Esophagus squamous epithelium (tissue), 4 donors: ENCODE data around the gene CAMTA1.

Experiments
- CTCF ChIP-seq, 6 experiments: fragments of 450-650 bp in 4 of 6; fragments of 200-600 bp in 2 of 6; sonication (generic) in 2 of 6; IDR thresholded peaks; one replicate each; pipeline ENCODE4 v1.5.1; 2016 to 2019; ENCODE audit warnings: antibody characterized with exemption in 6 of 6, mild to moderate bottlenecking in 4 of 6, moderate library complexity in 4 of 6
- POLR2A ChIP-seq, 4 donors: fragments of 450-650 bp; IDR thresholded peaks; one replicate each; pipeline ENCODE4 v1.6.1; 2017; ENCODE audit warnings: antibody characterized with exemption in 4 of 4, mild to moderate bottlenecking in 4 of 4, moderate library complexity in 3 of 4

DNA sequence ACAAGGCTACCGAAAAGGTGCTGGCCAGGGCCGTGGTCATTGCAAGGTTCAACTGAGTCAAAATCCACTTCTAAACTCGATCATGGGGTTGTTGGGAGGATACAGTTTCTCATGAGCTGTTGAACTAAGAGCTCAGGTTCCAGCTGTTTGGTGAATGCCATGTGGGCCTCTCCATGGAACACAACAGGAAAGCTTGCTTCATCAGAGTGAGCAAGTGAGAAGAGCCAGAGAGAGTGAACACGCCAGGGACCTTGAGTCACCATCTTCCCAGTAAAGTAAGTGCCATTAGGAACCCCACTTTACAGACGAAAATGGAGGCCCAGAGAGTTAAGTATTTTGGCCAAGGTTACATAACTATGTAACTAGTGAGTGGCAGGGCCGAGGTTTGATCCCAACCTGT lies 510.7 kb downstream of the CAMTA1 start:
- TF ChIP-seq CTCF (IDR thresholded peaks at IDR 0.05), result no peak
- no peak for TF ChIP-seq POLR2A (IDR thresholded peaks at IDR 0.05)
